Measurements from ENCODE around the gene MROH9.

DNA sequence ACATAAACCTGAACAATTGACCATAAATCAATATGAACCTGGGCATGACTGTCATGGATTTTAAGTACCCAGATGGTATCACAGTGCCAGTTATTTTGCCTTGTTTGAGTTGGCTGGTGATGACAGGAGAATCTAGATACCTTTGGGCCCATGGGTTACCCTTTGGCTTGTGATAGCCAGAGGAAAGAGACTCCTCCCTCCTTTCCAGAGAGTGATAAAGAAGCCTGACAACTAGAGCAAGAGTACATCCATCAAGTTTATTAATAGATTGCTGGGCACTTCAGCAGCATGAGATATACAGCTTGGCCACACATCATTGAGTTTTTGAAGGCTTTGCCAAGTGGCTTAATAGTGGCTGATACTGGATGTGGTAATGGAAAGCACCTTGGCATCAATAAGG, 148.8 kb downstream of the MROH9 start:
- TF ChIP-seq NFIC (IDR thresholded peaks at IDR 0.05) (no peak), RAD21 (IDR thresholded peaks at IDR 0.05; ENCODE audit: low read depth) (no peak), TEAD4 (IDR thresholded peaks at IDR 0.05) (no peak), YY1 (IDR thresholded peaks at IDR 0.05; ENCODE audit: low read depth) (no peak), CEBPB (IDR thresholded peaks at IDR 0.05) (no peak), EP300 (IDR thresholded peaks at IDR 0.05; ENCODE audit: borderline replicate concordance) (no peak), TAF1 (IDR thresholded peaks at IDR 0.05; ENCODE audit: low read depth) (no peak), EGR1 (IDR thresholded peaks at IDR 0.05) (no peak), CREB1 (IDR thresholded peaks at IDR 0.05; ENCODE audit: low read depth) (no peak)
- TF ChIP-seq, protein P1, sequence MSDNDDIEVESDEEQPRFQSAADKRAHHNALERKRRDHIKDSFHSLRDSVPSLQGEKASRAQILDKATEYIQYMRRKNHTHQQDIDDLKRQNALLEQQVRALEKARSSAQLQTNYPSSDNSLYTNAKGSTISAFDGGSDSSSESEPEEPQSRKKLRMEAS (IDR thresholded peaks at IDR 0.05), result no peak
- TF ChIP-seq, protein P2, sequence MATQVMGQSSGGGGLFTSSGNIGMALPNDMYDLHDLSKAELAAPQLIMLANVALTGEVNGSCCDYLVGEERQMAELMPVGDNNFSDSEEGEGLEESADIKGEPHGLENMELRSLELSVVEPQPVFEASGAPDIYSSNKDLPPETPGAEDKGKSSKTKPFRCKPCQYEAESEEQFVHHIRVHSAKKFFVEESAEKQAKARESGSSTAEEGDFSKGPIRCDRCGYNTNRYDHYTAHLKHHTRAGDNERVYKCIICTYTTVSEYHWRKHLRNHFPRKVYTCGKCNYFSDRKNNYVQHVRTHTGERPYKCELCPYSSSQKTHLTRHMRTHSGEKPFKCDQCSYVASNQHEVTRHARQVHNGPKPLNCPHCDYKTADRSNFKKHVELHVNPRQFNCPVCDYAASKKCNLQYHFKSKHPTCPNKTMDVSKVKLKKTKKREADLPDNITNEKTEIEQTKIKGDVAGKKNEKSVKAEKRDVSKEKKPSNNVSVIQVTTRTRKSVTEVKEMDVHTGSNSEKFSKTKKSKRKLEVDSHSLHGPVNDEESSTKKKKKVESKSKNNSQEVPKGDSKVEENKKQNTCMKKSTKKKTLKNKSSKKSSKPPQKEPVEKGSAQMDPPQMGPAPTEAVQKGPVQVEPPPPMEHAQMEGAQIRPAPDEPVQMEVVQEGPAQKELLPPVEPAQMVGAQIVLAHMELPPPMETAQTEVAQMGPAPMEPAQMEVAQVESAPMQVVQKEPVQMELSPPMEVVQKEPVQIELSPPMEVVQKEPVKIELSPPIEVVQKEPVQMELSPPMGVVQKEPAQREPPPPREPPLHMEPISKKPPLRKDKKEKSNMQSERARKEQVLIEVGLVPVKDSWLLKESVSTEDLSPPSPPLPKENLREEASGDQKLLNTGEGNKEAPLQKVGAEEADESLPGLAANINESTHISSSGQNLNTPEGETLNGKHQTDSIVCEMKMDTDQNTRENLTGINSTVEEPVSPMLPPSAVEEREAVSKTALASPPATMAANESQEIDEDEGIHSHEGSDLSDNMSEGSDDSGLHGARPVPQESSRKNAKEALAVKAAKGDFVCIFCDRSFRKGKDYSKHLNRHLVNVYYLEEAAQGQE (IDR thresholded peaks at IDR 0.05; ENCODE audit: low read depth), result no peak
- TF ChIP-seq, protein P3, sequence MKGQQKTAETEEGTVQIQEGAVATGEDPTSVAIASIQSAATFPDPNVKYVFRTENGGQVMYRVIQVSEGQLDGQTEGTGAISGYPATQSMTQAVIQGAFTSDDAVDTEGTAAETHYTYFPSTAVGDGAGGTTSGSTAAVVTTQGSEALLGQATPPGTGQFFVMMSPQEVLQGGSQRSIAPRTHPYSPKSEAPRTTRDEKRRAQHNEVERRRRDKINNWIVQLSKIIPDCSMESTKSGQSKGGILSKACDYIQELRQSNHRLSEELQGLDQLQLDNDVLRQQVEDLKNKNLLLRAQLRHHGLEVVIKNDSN (IDR thresholded peaks at IDR 0.05), result no peak
